ENCODE measurements around the gene SLC25A39.

The SLC25A39 gene

GRCh38 chr17:44272321-44272951 lies 52.2 kb downstream of the SLC25A39 start:
- DNase-seq, result no peak
